ENCODE results near the gene GFER.
"Not testable (repeated sequence)": the region's sequence is repeated elsewhere in the genome, so short reads cannot be mapped to it uniquely, and the experiment has no call there.

The GFER gene

DNA sequence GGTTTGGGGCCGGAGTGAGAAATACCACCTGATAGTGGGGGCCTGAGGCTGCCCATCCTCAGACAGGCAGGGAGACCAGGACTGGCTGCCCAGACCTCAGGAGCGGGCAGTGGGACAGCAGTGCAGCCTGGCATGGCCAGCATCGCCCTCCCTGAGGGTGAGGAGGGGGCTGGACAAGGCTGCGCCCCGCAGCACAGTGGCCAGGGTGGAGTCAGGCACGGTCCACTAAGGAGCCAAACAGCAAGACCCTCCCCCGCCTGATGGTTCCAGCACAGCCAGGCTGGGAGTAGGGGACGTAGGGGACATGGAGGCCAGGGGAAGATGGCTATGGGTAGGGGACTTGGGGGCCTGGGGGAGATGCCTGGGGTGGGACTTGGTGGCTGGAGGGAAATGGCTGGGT is 22.3 kb downstream of the GFER start:
- no peaks in the 10 kb centered on the region for H3K9me3 ChIP-seq (ENCODE audit: control insufficient read depth, low read length)
- peaks cover 23% of the 10 kb centered on the region for H3K36me3 ChIP-seq (ENCODE audit: control insufficient read depth, insufficient read depth, low read length, severe bottlenecking)
- H3K27me3 ChIP-seq (replicated peaks; ENCODE audit: control insufficient read depth, insufficient read depth, low read length), result no peaks in the 10 kb centered on the region
- DNase-seq (ENCODE audit: low read depth), result no peak
- H3K9ac ChIP-seq (ENCODE audit: low read length), result peak overlapping the region; percentile 61
- no peak overlapping the region for H3K4me3 ChIP-seq (ENCODE audit: low read length)
- H3K4me1 ChIP-seq (ENCODE audit: control insufficient read depth, insufficient read depth, low read length), result peaks cover 55% of the 10 kb centered on the region

- Histone ChIP-seq H3K27me3 (replicated peaks; ENCODE audit: control insufficient read depth, insufficient read depth, low read length) (no peaks in the 10 kb centered on the region), H3K4me1 (ENCODE audit: control insufficient read depth, insufficient read depth, low read length) (peaks cover 55% of the 10 kb centered on the region), H3K9ac (ENCODE audit: low read length) (peak overlapping the region; percentile 95), H3K36me3 (ENCODE audit: control insufficient read depth, insufficient read depth, low read length, severe bottlenecking) (peaks cover 14% of the 10 kb centered on the region), H3K9me3 (ENCODE audit: control insufficient read depth, low read length) (no peaks in the 10 kb centered on the region), H3K4me3 (ENCODE audit: low read length) (peak overlapping the region; percentile 89)
- no peak for DNase-seq (ENCODE audit: low read depth)
Measured at GRCh38 chr16:2007081-2007836, 23.3 kb downstream of the GFER start.

GRCh38 chr16:2008009-2008526 is 24.1 kb downstream of the GFER start:
- Histone ChIP-seq H3K4me3 (ENCODE audit: low read length) (peak overlapping the region; percentile 89), H3K9me3 (ENCODE audit: control insufficient read depth, low read length) (no peaks in the 10 kb centered on the region), H3K4me1 (ENCODE audit: control insufficient read depth, insufficient read depth, low read length) (peaks cover 55% of the 10 kb centered on the region), H3K27me3 (replicated peaks; ENCODE audit: control insufficient read depth, insufficient read depth, low read length) (no peaks in the 10 kb centered on the region), H3K9ac (ENCODE audit: low read length) (peak overlapping the region; percentile 95), H3K36me3 (ENCODE audit: control insufficient read depth, insufficient read depth, low read length, severe bottlenecking) (peaks cover 6% of the 10 kb centered on the region)
- peak; percentile 20 for DNase-seq (ENCODE audit: low read depth)

DNA sequence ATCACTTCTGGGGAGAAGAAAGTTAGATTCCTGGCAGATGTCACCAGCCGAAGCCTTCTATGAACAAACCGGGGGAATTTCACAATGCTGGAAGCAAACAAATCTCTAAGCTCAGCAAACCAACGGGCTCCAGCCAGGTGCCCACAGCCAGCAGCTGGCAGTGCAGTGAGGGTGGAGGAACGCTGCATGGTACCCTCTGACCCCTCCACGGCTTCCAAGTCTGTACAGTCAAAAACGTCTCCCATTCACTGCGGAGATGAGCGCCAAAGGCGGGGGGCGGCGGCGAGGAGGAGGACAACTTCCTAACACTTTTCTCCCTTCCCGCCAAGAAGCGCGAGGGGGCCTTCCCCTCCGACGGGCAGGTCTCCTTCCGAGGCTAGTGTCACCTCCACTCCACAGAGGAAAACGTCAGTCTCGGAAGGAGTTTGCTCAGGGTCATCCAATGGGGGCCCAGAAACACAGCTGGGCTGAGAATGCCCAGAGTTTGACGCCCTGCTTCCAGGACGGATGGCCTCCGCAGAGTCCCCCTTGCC is 24.7 kb downstream of the GFER start:
- Histone ChIP-seq H3K27me3 (replicated peaks; ENCODE audit: control insufficient read depth, insufficient read depth, low read length) (no peaks in the 10 kb centered on the region), H3K4me1 (ENCODE audit: control insufficient read depth, insufficient read depth, low read length) (peaks cover 52% of the 10 kb centered on the region), H3K36me3 (ENCODE audit: control insufficient read depth, insufficient read depth, low read length, severe bottlenecking) (no peaks in the 10 kb centered on the region), H3K4me3 (ENCODE audit: low read length) (peak overlapping the region; percentile 89), H3K9me3 (ENCODE audit: control insufficient read depth, low read length) (no peaks in the 10 kb centered on the region), H3K9ac (ENCODE audit: low read length) (peak overlapping the region; percentile 95)
- DNase-seq (ENCODE audit: low read depth), result peak; percentile 79

GRCh38 chr16:2009164-2009711 is 25.2 kb downstream of the GFER start:
- H3K9ac ChIP-seq (ENCODE audit: low read length), result peak overlapping the region; percentile 95
- peaks cover 46% of the 10 kb centered on the region for H3K4me1 ChIP-seq (ENCODE audit: control insufficient read depth, insufficient read depth, low read length)
- no peaks in the 10 kb centered on the region for H3K36me3 ChIP-seq (ENCODE audit: control insufficient read depth, insufficient read depth, low read length, severe bottlenecking)
- no peaks in the 10 kb centered on the region for H3K27me3 ChIP-seq (replicated peaks; ENCODE audit: control insufficient read depth, insufficient read depth, low read length)
- DNase-seq (ENCODE audit: low read depth), result peak; percentile 46
- peak overlapping the region; percentile 89 for H3K4me3 ChIP-seq (ENCODE audit: low read length)
- H3K9me3 ChIP-seq (ENCODE audit: control insufficient read depth, low read length), result no peaks in the 10 kb centered on the region

DNA sequence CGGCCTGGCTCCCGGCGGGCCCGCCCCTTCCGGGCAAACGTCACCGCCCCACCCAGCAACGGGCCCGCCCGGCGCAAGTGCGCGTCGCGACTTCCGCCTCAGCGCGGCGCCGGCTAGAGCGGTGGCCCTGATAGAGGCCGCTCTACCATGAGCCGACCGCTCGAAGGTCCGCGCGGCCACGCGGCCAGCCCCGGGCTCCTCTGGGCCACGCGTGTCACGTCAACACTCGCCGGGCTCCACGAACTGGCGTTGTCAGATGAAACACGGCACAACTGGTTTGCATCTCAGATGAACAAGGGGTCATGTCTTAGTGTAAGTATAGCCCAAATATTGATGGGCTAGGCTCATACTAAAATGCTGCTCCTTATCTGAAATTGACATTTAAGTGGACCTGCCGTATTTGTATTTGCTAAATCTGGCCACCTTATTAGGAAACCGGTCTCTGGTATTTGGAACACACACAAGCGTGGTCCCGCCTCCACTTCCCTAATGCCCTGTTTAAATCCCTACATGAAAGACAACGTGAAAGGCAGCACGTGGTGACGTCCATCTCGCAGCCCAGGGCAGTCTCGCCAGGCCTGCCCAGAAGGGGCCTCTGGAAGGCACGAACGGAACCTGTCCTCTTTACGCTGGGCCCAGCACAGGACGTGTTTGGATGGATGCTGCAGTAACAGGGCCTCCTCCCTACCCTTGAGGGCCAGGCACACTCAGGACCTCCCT is 26.0 kb downstream of the GFER start, which contains the start of gene ZNF598:
TSS of gene ZNF598 (minus strand) at position 31 of the 720 bp plus-strand sequence.
- no peaks in the 10 kb centered on the region for H3K27me3 ChIP-seq (replicated peaks; ENCODE audit: control insufficient read depth, insufficient read depth, low read length)
- peaks cover 41% of the 10 kb centered on the region for H3K4me1 ChIP-seq (ENCODE audit: control insufficient read depth, insufficient read depth, low read length)
- H3K9me3 ChIP-seq (ENCODE audit: control insufficient read depth, low read length), result no peaks in the 10 kb centered on the region
- H3K9ac ChIP-seq (ENCODE audit: low read length), result peak within 1 kb of the TSS; percentile 95
- H3K36me3 ChIP-seq (ENCODE audit: control insufficient read depth, insufficient read depth, low read length, severe bottlenecking), result no peaks in the 10 kb centered on the region
- peak within 1 kb of the TSS; percentile 89 for H3K4me3 ChIP-seq (ENCODE audit: low read length)
- peak; percentile 96 for DNase-seq (ENCODE audit: low read depth)

GRCh38 chr16:2011726-2012125 is 27.7 kb downstream of the GFER start:
- peaks cover 28% of the 10 kb centered on the region for H3K4me1 ChIP-seq (ENCODE audit: control insufficient read depth, insufficient read depth, low read length)
- not testable (repeated sequence) for DNase-seq (ENCODE audit: low read depth); H3K9ac ChIP-seq (ENCODE audit: low read length); H3K36me3 ChIP-seq (ENCODE audit: control insufficient read depth, insufficient read depth, low read length, severe bottlenecking); H3K27me3 ChIP-seq (replicated peaks; ENCODE audit: control insufficient read depth, insufficient read depth, low read length); H3K9me3 ChIP-seq (ENCODE audit: control insufficient read depth, low read length); H3K4me3 ChIP-seq (ENCODE audit: low read length)

DNA sequence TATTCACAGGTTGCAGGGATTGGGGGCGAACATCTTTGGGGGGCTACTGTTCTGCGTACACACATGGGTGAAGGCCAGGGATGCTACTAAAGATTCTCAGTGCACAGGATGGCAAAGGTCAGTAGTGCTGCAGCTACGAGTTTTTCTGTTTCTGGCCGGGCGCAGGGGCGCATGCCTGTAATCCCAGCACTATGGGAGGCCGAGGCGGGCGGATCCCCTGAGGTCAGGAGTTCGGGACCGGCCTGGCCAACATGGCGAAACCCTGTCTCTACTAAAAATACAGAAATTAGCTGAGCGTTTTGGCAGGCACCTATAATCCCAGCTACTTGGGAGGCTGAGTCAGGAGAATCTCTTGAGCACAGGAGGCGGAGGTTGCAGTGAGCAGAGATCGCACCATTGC is 29.5 kb downstream of the GFER start:
- Histone ChIP-seq H3K4me3 (ENCODE audit: low read length) (no peak overlapping the region), H3K27me3 (replicated peaks; ENCODE audit: control insufficient read depth, insufficient read depth, low read length) (no peaks in the 10 kb centered on the region), H3K9ac (ENCODE audit: low read length) (no peak overlapping the region), H3K4me1 (ENCODE audit: control insufficient read depth, insufficient read depth, low read length) (peaks cover 10% of the 10 kb centered on the region), H3K9me3 (ENCODE audit: control insufficient read depth, low read length) (no peaks in the 10 kb centered on the region), H3K36me3 (ENCODE audit: control insufficient read depth, insufficient read depth, low read length, severe bottlenecking) (no peaks in the 10 kb centered on the region)
- no peak for DNase-seq (ENCODE audit: low read depth)

DNA sequence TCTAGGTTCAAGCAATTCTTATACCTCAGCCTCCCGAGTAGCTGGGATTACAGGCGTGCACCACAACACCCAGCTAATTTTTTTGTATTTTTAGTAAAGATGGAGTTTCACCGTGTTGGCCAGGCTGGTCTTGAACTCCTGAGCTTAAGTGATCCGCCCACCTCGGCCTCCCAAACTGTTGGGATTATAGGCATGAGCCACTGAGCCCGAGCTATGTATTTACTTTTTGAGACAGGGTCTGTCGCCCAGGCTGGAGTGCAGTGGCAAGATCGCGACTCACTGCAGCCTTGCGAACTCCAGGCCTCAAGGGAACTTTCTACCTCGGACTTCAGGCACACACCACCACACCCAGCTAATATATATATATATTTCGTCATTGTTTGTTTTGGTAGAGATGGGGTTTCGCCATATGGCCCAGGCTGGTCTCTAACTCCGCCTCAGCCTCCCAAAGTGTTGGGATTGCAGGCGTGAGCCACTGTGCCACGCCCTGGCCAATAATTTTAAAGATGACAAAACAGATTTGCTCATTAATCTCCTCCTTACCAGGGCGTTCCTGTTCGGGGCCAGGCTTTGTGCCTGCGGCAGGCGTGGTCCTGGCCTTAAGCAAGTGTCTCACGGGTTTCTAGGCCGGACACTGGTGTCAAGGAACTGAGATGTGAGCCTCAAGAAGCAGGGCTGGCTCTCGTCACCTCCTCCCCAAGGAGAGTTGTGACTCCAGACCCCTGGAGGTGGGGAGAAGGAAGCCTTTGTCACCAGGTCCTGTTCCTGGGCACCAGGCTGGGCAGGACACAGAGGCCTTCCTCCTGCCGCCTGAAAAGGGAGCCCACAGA is 31.3 kb downstream of the GFER start:
- H3K4me1 ChIP-seq (ENCODE audit: control insufficient read depth, insufficient read depth, low read length), result peaks cover 7% of the 10 kb centered on the region
- H3K9ac ChIP-seq (ENCODE audit: low read length), result no peak overlapping the region
- H3K36me3 ChIP-seq (ENCODE audit: control insufficient read depth, insufficient read depth, low read length, severe bottlenecking), result no peaks in the 10 kb centered on the region
- H3K4me3 ChIP-seq (ENCODE audit: low read length), result no peak overlapping the region
- no peak for DNase-seq (ENCODE audit: low read depth)
- no peaks in the 10 kb centered on the region for H3K9me3 ChIP-seq (ENCODE audit: control insufficient read depth, low read length)
- H3K27me3 ChIP-seq (replicated peaks; ENCODE audit: control insufficient read depth, insufficient read depth, low read length), result peaks cover 8% of the 10 kb centered on the region

DNA sequence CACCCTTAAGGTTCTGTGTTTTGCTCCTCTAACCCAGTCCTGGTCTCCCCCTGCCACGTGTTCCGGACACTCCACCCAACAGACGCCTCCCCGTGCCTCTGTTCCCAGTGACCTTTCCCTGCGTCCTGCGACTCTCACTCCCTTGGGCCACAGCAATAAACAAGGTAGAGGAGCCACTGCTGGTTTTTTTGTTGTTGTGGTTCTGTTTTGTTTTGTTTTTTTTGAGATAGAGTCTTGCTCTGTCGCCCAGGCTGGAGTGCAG is 31.9 kb downstream of the GFER start:
- H3K36me3 ChIP-seq (ENCODE audit: control insufficient read depth, insufficient read depth, low read length, severe bottlenecking), result no peaks in the 10 kb centered on the region

More for the DNA sequence above, 31.9 kb downstream of the GFER start:
- Histone ChIP-seq H3K4me3 (ENCODE audit: low read length) (no peak overlapping the region), H3K27me3 (replicated peaks; ENCODE audit: control insufficient read depth, insufficient read depth, low read length) (peaks cover 8% of the 10 kb centered on the region), H3K4me1 (ENCODE audit: control insufficient read depth, insufficient read depth, low read length) (peaks cover 4% of the 10 kb centered on the region), H3K9ac (ENCODE audit: low read length) (no peak overlapping the region), H3K9me3 (ENCODE audit: control insufficient read depth, low read length) (no peaks in the 10 kb centered on the region)
- no peak for DNase-seq (ENCODE audit: low read depth)

All from adipocyte (in vitro differentiated cells).